Panc1 (cell line): ENCODE measurements around the gene GNA12. TPM values are rescaled to one million over a fixed set of nuclear protein-coding genes. Genes with fewer than 3 reads are reported as not detected.

Source experiments
- ATAC-seq: fragments of 200-7000 bp; cut with Tn5 transposase; 2 replicates; pipeline ENCODE4 v1.9.1; 2020; ENCODE audit warnings: mild to moderate bottlenecking, moderate library complexity
- BruUV-seq: library from RNA; stranded (reverse); fragments of 400-500 nt; replicated peaks from 2 replicates; lab custom pipeline; 2021; lab: Mats Ljungman, UMichigan
- CTCF ChIA-PET: fragments of 300-600 bp; sonication (Branson Sonifier 250); formaldehyde crosslinking; loops from one replicate; lab custom pipeline; 2022; ENCODE audit warnings: antibody characterized with exemption; lab: Charles Lee
- POLR2A ChIA-PET: fragments of 300-600 bp; sonication (Branson Sonifier 250); formaldehyde crosslinking; loops from one replicate; lab custom pipeline; 2022; ENCODE audit warnings: antibody characterized with exemption; lab: Charles Lee
- DNase-seq: peaks from one replicate; pipeline ENCODE4 v3.0.0-alpha.2; 2010; ENCODE audit warnings: low read depth, low spot score
- H3K27ac ChIP-seq: 2 replicates; pipeline ENCODE4 v1.5.1; 2011; ENCODE audit warnings: mild to moderate bottlenecking, low read length, inconsistent platforms
- H3K27me3 ChIP-seq: fragments of 200-500 bp; sonication (Bioruptor generic); 2 replicates; pipeline ENCODE4 v1.6.0; 2014; ENCODE audit warnings: low read length, inconsistent platforms; ENCODE audit not compliant: control insufficient read depth, insufficient read depth
- H3K36me3 ChIP-seq: fragments of 200-500 bp; sonication (Bioruptor generic); 2 replicates; pipeline ENCODE4 v1.5.1; 2014; ENCODE audit warnings: inconsistent platforms, mild to moderate bottlenecking, low read length, moderate library complexity; ENCODE audit not compliant: control insufficient read depth, insufficient read depth
- H3K4me1 ChIP-seq: 2 replicates; pipeline ENCODE4 v1.5.1; 2011; ENCODE audit warnings: inconsistent platforms, mild to moderate bottlenecking, low read length, moderate library complexity; ENCODE audit not compliant: control insufficient read depth, insufficient read depth
- H3K4me3 ChIP-seq, 2 experiments: 2 replicates each; pipeline ENCODE4 v1.5.1; 2011 to 2012; ENCODE audit warnings: low read depth in 2 of 2, low read length in 2 of 2, mild to moderate bottlenecking in 2 of 2, inconsistent platforms in 1 of 2, moderate library complexity in 1 of 2
- H3K9me3 ChIP-seq: fragments of 200-500 bp; sonication (Bioruptor generic); 2 replicates; pipeline ENCODE4 v1.5.1; 2014; ENCODE audit warnings: low read depth, mild to moderate bottlenecking, inconsistent platforms, low read length, moderate library complexity; ENCODE audit not compliant: control insufficient read depth, insufficient read depth
- CTCF ChIP-seq: fragments of 450-650 bp; IDR thresholded peaks from 2 replicates; pipeline ENCODE4 v1.5.1; 2017; ENCODE audit warnings: mild to moderate bottlenecking
- POLR2AphosphoS5 ChIP-seq: IDR thresholded peaks from 2 replicates; pipeline ENCODE4 v1.6.1; 2012; ENCODE audit warnings: mild to moderate bottlenecking, low read depth, low read length, moderate library complexity
- REST ChIP-seq, 2 experiments: IDR thresholded peaks; 2 replicates each; pipeline ENCODE4 v1.6.1; 2011 to 2012; ENCODE audit warnings: low read depth in 2 of 2, control low read depth in 1 of 2, low read length in 1 of 2, mild to moderate bottlenecking in 1 of 2, moderate library complexity in 1 of 2; ENCODE audit not compliant: insufficient read depth in 1 of 2
- SIN3A ChIP-seq: IDR thresholded peaks from 2 replicates; pipeline ENCODE4 v1.6.1; 2012; ENCODE audit warnings: low read depth, mild to moderate bottlenecking, low read length, moderate library complexity, borderline replicate concordance; ENCODE audit not compliant: insufficient read depth
- TCF7L2 ChIP-seq: IDR thresholded peaks from 2 replicates; pipeline ENCODE4 v1.6.1; 2011; ENCODE audit warnings: mild to moderate bottlenecking, low read depth, low read length, inconsistent platforms
- in situ Hi-C: cut with HindIII; loops from 2 replicates; pipeline ENCODE4 v1.10.0; 2016; ENCODE audit warnings: low sequenced_read_pairs, low pct_unique_long_range_greater_than_20kb
- intact Hi-C: fragments of 100-400 bp; cut with micrococcal nuclease; formaldehyde crosslinking; loops from one replicate; pipeline ENCODE4 v1.10.0; 2022; ENCODE audit not compliant: unreplicated experiment
- total RNA-seq: library from RNA; stranded (reverse); gene quantifications from one replicate; pipeline ENCODE4 v1.2.1, GENCODE V29; 2021; ENCODE audit not compliant: unreplicated experiment

GNA12 gene
- total RNA-seq, 1 experiment from 2014 or later, result 139 TPM

- CTCF ChIA-PET, result interaction anchor here (0.8 kb wide), 1 partner anchor 83 kb away, joined by 3 read pairs; no protein-coding TSS in a partner anchor
- BruUV-seq, result no TSS peak
- DNase-seq (no peak), ATAC-seq (no peak)
- no peaks in the 10 kb centered on the region for H3K36me3 ChIP-seq
- H3K27ac ChIP-seq, result peak overlapping the region; percentile 99
- intact Hi-C loops (no loop called here), in situ Hi-C loops (no loop called here)
- peak overlapping the region; percentile 30 to 55 for H3K4me3 ChIP-seq
- no peaks in the 10 kb centered on the region for H3K27me3 ChIP-seq
- H3K4me1 ChIP-seq, result peaks cover 86% of the 10 kb centered on the region
- no peak for TF ChIP-seq POLR2AphosphoS5
- no peak for TF ChIP-seq REST (IDR thresholded peaks at IDR 0.05; ENCODE audit: insufficient read depth in 1 of 2, low read depth in 2 of 2, low read length in 1 of 2)
- no peak for TF ChIP-seq CTCF
- TF ChIP-seq SIN3A, result no peak
- no peak for TF ChIP-seq TCF7L2
- POLR2A ChIA-PET, result interaction anchor here (0.6 to 1.2 kb wide), 3 partner anchors 11 to 46 kb away, joined by 3 to 5 read pairs (median 3); no protein-coding TSS in a partner anchor
- no peaks in the 10 kb centered on the region for H3K9me3 ChIP-seq
Measured at GRCh38 chr7:2803755-2804154, 40.4 kb downstream of the GNA12 start.

- H3K27me3 ChIP-seq, result no peaks in the 10 kb centered on the region
- no peak for DNase-seq
- H3K4me3 ChIP-seq, result peak overlapping the region; percentile 30 to 55
- in situ Hi-C loops (no loop called here), intact Hi-C loops (no loop called here)
- ChIA-PET POLR2A (interaction anchor here (0.6 to 1.2 kb wide), 3 partner anchors 11 to 45 kb away, joined by 3 to 5 read pairs (median 3); no protein-coding TSS in a partner anchor), CTCF (interaction anchor here (0.8 kb wide), 1 partner anchor 83 kb away, joined by 3 read pairs; no protein-coding TSS in a partner anchor)
- TF ChIP-seq POLR2AphosphoS5, result no peak
- no peak; the same call in 1 of the 2 replicates for TF ChIP-seq TCF7L2
- no peak for TF ChIP-seq REST (IDR thresholded peaks at IDR 0.05; ENCODE audit: insufficient read depth in 1 of 2, low read depth in 2 of 2, low read length in 1 of 2)
- TF ChIP-seq CTCF, result no peak
- no peak for TF ChIP-seq SIN3A
- no peaks in the 10 kb centered on the region for H3K9me3 ChIP-seq
- H3K36me3 ChIP-seq, result no peaks in the 10 kb centered on the region
- peak; percentile 19; the same call in 1 of the 2 replicates for ATAC-seq
- BruUV-seq, result no TSS peak
- peak overlapping the region; percentile 99 for H3K27ac ChIP-seq
- peaks cover 82% of the 10 kb centered on the region for H3K4me1 ChIP-seq
Measured at GRCh38 chr7:2803342-2803692, 40.8 kb downstream of the GNA12 start.
